Neural progenitor cell (in vitro differentiated cells): ENCODE data around the gene CFAP70. TPM values are rescaled to one million over a fixed set of nuclear protein-coding genes. Genes with fewer than 3 reads are reported as not detected.
A peak's percentile ranks its signal among the peaks of the same experiment; 100 is the strongest.

Source experiments
- DNase-seq: peaks from one replicate; pipeline ENCODE4 v3.0.0-alpha.2; 2016; ENCODE audit warnings: low spot score
- H2AFZ ChIP-seq: fragments of 200-600 bp; sonication (generic); replicated peaks from 2 replicates; pipeline ENCODE4 v1.6.1; 2016; ENCODE audit warnings: antibody characterized with exemption
- H3F3A ChIP-seq: fragments of 200-600 bp; sonication (generic); 2 replicates; pipeline ENCODE4 v1.6.1; 2016; ENCODE audit warnings: antibody characterized with exemption, low read depth
- H3K27ac ChIP-seq: fragments of 200-600 bp; sonication (generic); 2 replicates; pipeline ENCODE4 v1.5.1; 2016; ENCODE audit warnings: mild to moderate bottlenecking
- H3K27me3 ChIP-seq: fragments of 200-600 bp; sonication (generic); 2 replicates; pipeline ENCODE4 v1.6.1; 2016; ENCODE audit warnings: mild to moderate bottlenecking, moderate library complexity
- H3K36me3 ChIP-seq: fragments of 200-600 bp; sonication (generic); 2 replicates; pipeline ENCODE4 v1.5.1; 2016
- H3K4me1 ChIP-seq: fragments of 200-600 bp; sonication (generic); 2 replicates; pipeline ENCODE4 v1.6.1; 2016; ENCODE audit warnings: mixed run types
- H3K4me2 ChIP-seq: fragments of 200-600 bp; sonication (generic); 2 replicates; pipeline ENCODE4 v1.6.1; 2016
- H3K4me3 ChIP-seq: fragments of 200-600 bp; sonication (generic); 2 replicates; pipeline ENCODE4 v1.5.1; 2016
- H3K79me2 ChIP-seq: fragments of 200-600 bp; sonication (generic); 2 replicates; pipeline ENCODE4 v1.6.1; 2016; ENCODE audit warnings: low read depth
- H3K9ac ChIP-seq: fragments of 200-600 bp; sonication (generic); 2 replicates; pipeline ENCODE4 v1.6.1; 2016
- H3K9me3 ChIP-seq: fragments of 200-600 bp; sonication (generic); 2 replicates; pipeline ENCODE4 v1.5.1; 2016; ENCODE audit warnings: low read depth
- H4K20me1 ChIP-seq: fragments of 200-600 bp; sonication (generic); 2 replicates; pipeline ENCODE4 v1.6.1; 2016; ENCODE audit warnings: low read depth
- H3K27ac Mint-ChIP-seq: 3 replicates; pipeline ENCODE4 v1.8.0; 2021; ENCODE audit warnings: mixed read lengths
- H3K27me3 Mint-ChIP-seq: 2 replicates; pipeline ENCODE4 v1.8.0; 2022; ENCODE audit warnings: low read depth, mild to moderate bottlenecking, inconsistent platforms, moderate library complexity, mixed read lengths; ENCODE audit not compliant: insufficient read depth
- H3K36me3 Mint-ChIP-seq: 3 replicates; pipeline ENCODE4 v1.8.0; 2021; ENCODE audit warnings: mixed read lengths
- H3K4me1 Mint-ChIP-seq: 3 replicates; pipeline ENCODE4 v1.8.0; 2021; ENCODE audit warnings: mixed read lengths
- H3K4me3 Mint-ChIP-seq: 3 replicates; pipeline ENCODE4 v1.8.0; 2021; ENCODE audit warnings: mild to moderate bottlenecking, moderate library complexity, mixed read lengths
- H3K9me3 Mint-ChIP-seq: 3 replicates; pipeline ENCODE4 v1.8.0; 2020; ENCODE audit warnings: mixed read lengths
- EZH2 ChIP-seq: fragments of 200-600 bp; sonication (generic); IDR thresholded peaks from 2 replicates; pipeline ENCODE4 v1.6.1; 2017; ENCODE audit warnings: antibody characterized with exemption, mild to moderate bottlenecking, moderate library complexity
- EZH2phosphoT487 ChIP-seq: fragments of 200-600 bp; sonication (generic); IDR thresholded peaks from 2 replicates; pipeline ENCODE4 v1.6.1; 2017; ENCODE audit warnings: antibody characterized with exemption
- total RNA-seq: library from RNA; depleted of rRNA; stranded (reverse); fragments of >200 nt; gene quantifications from 2 replicates; pipeline ENCODE4 v1.2.3, GENCODE V29; 2015; ENCODE audit warnings: low replicate concordance
- TF ChIP-seq, protein P1 (sequence below): fragments of 200-600 bp; sonication (generic); IDR thresholded peaks from 2 replicates; pipeline ENCODE4 v1.5.1; 2017; ENCODE audit warnings: antibody characterized with exemption, mild to moderate bottlenecking

CFAP70 gene
- total RNA-seq, 1 donor from 2014 or later: 1.7 TPM

DNA sequence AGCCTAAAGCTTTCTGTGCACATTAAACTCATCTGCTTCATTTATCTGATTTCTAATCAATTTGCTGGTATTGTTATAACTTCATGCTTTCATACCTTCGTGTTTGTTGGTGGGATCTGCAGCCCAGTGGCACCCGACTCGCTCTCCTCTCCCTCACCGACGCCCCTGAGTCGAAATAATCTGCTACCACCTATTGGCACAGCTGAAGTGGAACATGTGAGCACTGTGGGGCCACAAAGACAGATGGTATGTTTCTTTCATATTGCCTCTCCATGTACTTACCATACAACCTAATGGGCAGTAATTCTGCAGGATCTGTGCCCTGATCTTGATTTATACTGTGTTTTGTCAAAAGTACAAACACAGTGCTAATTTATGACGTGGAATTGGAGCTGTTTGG lies 124.0 kb downstream of the CFAP70 start:
- Histone ChIP-seq H3K4me2 (no peak overlapping the region), H3F3A (peaks cover 9% of the 10 kb centered on the region), H3K79me2 (no peaks in the 10 kb centered on the region), H3K9me3 (no peaks in the 10 kb centered on the region), H3K27ac (no peak overlapping the region), H2AFZ (no peak overlapping the region), H3K36me3 (peaks cover 11% of the 10 kb centered on the region), H4K20me1 (no peaks in the 10 kb centered on the region), H3K27me3 (no peaks in the 10 kb centered on the region), H3K9ac (no peak overlapping the region), H3K4me1 (no peaks in the 10 kb centered on the region), H3K4me3 (no peak overlapping the region)
- no peak for DNase-seq
- H3K36me3 Mint-ChIP-seq: peaks cover 14% of the 10 kb centered on the region
- H3K9me3 Mint-ChIP-seq: no peaks in the 10 kb centered on the region
- TF ChIP-seq EZH2: no peak
- TF ChIP-seq EZH2phosphoT487: no peak
- TF ChIP-seq, protein P1, sequence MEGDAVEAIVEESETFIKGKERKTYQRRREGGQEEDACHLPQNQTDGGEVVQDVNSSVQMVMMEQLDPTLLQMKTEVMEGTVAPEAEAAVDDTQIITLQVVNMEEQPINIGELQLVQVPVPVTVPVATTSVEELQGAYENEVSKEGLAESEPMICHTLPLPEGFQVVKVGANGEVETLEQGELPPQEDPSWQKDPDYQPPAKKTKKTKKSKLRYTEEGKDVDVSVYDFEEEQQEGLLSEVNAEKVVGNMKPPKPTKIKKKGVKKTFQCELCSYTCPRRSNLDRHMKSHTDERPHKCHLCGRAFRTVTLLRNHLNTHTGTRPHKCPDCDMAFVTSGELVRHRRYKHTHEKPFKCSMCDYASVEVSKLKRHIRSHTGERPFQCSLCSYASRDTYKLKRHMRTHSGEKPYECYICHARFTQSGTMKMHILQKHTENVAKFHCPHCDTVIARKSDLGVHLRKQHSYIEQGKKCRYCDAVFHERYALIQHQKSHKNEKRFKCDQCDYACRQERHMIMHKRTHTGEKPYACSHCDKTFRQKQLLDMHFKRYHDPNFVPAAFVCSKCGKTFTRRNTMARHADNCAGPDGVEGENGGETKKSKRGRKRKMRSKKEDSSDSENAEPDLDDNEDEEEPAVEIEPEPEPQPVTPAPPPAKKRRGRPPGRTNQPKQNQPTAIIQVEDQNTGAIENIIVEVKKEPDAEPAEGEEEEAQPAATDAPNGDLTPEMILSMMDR: no peak
- H3K27ac Mint-ChIP-seq: no peak overlapping the region
- no peak overlapping the region for H3K4me3 Mint-ChIP-seq
- H3K4me1 Mint-ChIP-seq: no peaks in the 10 kb centered on the region
- peaks cover 4% of the 10 kb centered on the region for H3K27me3 Mint-ChIP-seq

DNA sequence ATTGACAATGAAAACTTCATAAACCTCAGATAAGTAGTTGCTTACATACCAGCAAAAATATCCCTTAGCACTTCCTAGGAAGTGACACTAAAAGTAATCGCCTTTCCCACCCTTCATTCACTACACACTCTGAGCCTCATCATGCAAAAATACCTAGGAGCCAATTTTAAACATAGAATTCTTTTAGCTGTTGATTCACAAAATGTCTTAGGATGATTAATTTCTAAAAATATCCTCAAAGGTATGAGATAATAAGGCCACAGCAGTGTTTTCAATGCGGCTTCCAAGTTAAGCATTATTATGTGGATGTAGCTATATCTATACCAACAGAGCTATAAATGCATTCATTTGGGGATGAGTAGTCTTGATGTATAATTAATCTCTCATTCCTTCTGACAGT lies 124.8 kb downstream of the CFAP70 start:
- Histone ChIP-seq H4K20me1 (no peaks in the 10 kb centered on the region), H2AFZ (no peak overlapping the region), H3K9ac (no peak overlapping the region), H3K9me3 (no peaks in the 10 kb centered on the region), H3K79me2 (no peaks in the 10 kb centered on the region), H3K4me1 (no peaks in the 10 kb centered on the region), H3K4me3 (no peak overlapping the region), H3K27me3 (no peaks in the 10 kb centered on the region), H3K27ac (no peak overlapping the region), H3F3A (peaks cover 9% of the 10 kb centered on the region), H3K36me3 (peaks cover 3% of the 10 kb centered on the region), H3K4me2 (no peak overlapping the region)
- Mint-ChIP-seq H3K9me3 (no peaks in the 10 kb centered on the region), H3K4me1 (no peaks in the 10 kb centered on the region), H3K27me3 (peaks cover 4% of the 10 kb centered on the region), H3K27ac (no peak overlapping the region), H3K36me3 (peaks cover 14% of the 10 kb centered on the region), H3K4me3 (no peak overlapping the region)
- TF ChIP-seq EZH2 (no peak), EZH2phosphoT487 (no peak)
- TF ChIP-seq, protein P1: no peak
- no peak for DNase-seq

DNA sequence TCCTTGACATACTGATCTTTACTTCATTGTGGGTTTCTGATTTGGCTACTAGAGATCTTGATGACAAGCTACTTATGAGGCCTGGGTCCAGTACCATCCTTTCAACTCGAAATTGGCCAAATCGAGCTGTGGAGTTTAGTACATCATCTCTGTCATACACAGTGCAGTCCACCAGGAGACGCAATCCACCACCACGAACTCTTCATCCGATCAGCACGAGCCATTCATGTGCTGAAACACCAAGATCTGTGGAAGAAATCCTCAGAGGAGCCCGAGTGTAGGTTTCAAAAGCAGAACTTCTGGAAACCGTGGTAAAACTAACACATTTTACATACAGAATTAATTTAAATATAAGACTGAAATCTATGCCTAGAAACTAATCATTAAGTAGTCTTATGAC lies 125.8 kb downstream of the CFAP70 start:
- Mint-ChIP-seq H3K36me3 (peaks cover 14% of the 10 kb centered on the region), H3K4me3 (no peak overlapping the region), H3K9me3 (no peaks in the 10 kb centered on the region), H3K27me3 (peaks cover 4% of the 10 kb centered on the region), H3K27ac (no peak overlapping the region), H3K4me1 (no peaks in the 10 kb centered on the region)
- H3K4me1 ChIP-seq: no peaks in the 10 kb centered on the region
- H3K27ac ChIP-seq: no peak overlapping the region
- no peak overlapping the region for H3K4me3 ChIP-seq
- H4K20me1 ChIP-seq: no peaks in the 10 kb centered on the region
- no peak overlapping the region for H3K9ac ChIP-seq
- H3K4me2 ChIP-seq: no peak overlapping the region
- H3K36me3 ChIP-seq: no peaks in the 10 kb centered on the region
- H3K79me2 ChIP-seq: no peaks in the 10 kb centered on the region
- H3F3A ChIP-seq: peaks cover 9% of the 10 kb centered on the region
- DNase-seq: peak; percentile 34
- no peak overlapping the region for H2AFZ ChIP-seq
- no peaks in the 10 kb centered on the region for H3K9me3 ChIP-seq
- TF ChIP-seq, protein P1: peak; percentile 42
- TF ChIP-seq EZH2phosphoT487: no peak
- no peaks in the 10 kb centered on the region for H3K27me3 ChIP-seq
